ENCODE data around the gene ACBD6.

The ACBD6 gene

DNA sequence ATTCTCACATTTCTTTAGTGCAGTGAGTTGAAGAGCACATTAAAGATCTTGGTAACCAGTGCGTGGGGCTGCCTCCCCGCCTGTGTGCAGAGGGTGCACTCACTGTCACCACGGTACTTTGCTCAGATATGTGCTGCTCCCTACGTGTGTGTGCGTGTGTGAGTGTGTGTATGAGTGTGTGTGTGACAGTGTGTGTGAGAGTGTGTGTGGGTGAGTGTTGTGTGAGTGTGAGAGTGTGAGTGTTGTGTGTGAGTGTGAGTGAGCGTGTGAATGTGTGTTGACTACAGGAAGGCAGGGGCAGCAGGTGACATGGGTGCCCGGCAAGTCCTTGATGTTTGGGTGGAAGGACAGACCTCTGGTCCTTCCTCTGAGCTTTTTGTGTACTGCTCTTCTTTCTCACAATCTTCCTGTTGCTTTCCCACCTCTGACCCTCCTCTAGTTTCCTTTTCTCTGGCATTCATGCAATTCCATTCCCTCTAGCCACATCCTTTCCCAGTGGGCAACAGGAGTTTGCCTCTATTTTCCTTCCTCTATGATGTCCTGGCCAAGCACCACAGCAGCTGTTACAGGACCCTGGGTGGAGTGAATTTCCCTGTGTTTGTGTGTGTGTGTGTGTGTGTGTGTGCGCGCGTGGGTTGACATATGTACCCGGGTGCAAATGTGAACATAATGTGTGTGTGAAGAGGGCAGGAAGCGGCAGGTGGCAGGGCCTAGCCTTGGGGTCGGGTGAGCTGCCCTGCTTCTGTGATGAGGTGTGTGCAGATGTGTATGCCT, 252.5 kb downstream of the ACBD6 start:
- Histone ChIP-seq H3K36me3 (ENCODE audit: insufficient read depth, low read length) (no peaks in the 10 kb centered on the region), H3K4me1 (ENCODE audit: insufficient read depth, low read length) (no peaks in the 10 kb centered on the region), H3K4me3 (ENCODE audit: low read length) (no peak overlapping the region), H2AFZ (ENCODE audit: low read depth, low read length) (no peak overlapping the region), H3K27me3 (ENCODE audit: insufficient read depth, low read length) (peaks cover 13% of the 10 kb centered on the region), H3K9me3 (ENCODE audit: low read length) (no peaks in the 10 kb centered on the region)

DNA sequence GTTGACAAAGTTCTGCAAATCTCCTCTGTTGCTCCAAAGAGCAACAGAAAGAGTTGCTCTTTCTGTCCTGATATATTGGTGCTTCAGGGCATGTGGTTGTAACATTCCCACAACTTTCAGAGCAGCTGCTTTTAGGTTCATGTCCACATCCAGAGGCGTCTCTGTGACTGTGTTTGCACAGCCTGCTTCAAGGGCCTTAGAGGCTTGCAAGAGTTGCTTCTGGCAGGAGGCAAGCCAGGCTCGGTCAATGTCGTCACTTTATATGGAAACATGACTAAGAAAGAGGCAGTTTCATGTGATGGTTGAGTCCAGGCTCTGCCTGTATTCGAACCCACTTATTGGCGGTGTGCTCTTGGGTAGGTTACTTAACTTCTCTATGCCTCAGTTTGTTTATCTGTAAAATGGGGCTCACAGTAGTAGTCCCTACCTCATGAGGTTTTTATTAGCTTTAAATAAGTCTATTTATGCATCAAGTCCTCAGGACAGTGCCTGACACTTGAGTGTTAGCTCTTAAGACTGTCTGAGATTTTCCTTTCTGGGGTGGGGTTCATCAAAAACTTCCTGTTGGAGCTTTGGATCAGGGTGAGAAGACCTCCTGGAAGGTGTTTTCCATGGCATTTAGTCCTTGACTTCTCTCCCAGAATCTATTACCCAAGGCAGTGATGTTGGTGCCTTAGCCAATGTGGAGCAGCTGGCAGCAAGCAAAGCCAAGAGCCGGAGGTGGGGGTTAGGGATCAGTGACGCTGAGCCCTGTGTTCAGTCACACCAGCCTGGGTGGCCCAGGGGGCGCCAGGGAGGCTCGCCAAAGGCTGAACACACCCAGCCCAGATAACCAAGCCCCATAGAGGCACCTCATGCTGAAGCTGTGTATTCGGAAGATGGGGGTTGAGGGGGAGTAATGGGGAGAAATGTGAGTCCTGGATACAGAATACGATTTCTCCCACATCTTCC, 253.4 kb downstream of the ACBD6 start:
- Histone ChIP-seq H3K4me1 (ENCODE audit: insufficient read depth, low read length) (no peaks in the 10 kb centered on the region), H2AFZ (ENCODE audit: low read depth, low read length) (no peak overlapping the region), H3K4me3 (ENCODE audit: low read length) (no peak overlapping the region), H3K9me3 (ENCODE audit: low read length) (no peaks in the 10 kb centered on the region), H3K36me3 (ENCODE audit: insufficient read depth, low read length) (no peaks in the 10 kb centered on the region), H3K27me3 (ENCODE audit: insufficient read depth, low read length) (peaks cover 13% of the 10 kb centered on the region)

DNA sequence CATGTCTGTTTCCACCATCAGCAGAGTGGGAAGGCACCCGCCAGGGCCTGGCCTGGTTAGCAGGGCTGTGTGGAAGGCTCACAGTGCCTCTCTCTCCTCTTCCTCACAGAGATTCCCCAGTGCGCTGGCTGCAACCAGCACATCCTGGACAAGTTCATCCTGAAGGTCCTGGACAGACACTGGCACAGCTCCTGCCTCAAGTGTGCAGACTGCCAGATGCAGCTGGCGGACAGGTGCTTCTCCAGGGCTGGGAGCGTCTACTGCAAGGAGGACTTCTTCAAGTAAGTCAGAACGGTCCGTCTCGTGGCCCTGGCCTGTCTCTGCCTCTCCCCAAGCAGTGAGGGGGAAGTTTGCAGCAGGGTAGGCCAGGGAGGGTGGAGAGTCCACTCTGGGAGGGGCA, 254.2 kb downstream of the ACBD6 start:
- Histone ChIP-seq H3K4me3 (ENCODE audit: low read length) (no peak overlapping the region), H2AFZ (ENCODE audit: low read depth, low read length) (no peak overlapping the region), H3K9me3 (ENCODE audit: low read length) (no peaks in the 10 kb centered on the region), H3K36me3 (ENCODE audit: insufficient read depth, low read length) (no peaks in the 10 kb centered on the region), H3K27me3 (ENCODE audit: insufficient read depth, low read length) (peaks cover 18% of the 10 kb centered on the region), H3K4me1 (ENCODE audit: insufficient read depth, low read length) (no peaks in the 10 kb centered on the region)

DNA sequence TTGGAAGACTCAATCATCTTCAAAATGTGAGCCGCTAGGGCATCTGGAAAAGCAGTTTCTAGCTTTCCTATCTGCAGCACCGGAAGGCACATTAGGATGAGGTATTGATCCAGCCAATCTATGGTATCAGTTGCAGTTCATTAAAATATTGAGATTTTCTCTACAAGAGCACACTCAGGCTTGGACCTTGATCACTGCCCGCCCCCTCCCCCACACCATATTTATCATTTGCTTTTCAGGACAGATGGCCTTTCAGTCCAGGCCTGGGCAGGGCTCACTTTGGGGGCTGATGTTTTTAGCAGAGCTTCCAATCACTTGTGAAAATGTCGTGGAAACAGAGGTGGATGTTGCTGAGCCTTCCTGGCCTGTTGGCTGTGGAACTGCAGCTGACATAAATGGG, 254.8 kb downstream of the ACBD6 start:
- H3K4me1 ChIP-seq (ENCODE audit: insufficient read depth, low read length), result no peaks in the 10 kb centered on the region
- no peak overlapping the region for H3K4me3 ChIP-seq (ENCODE audit: low read length)
- peaks cover 21% of the 10 kb centered on the region for H3K27me3 ChIP-seq (ENCODE audit: insufficient read depth, low read length)
- no peaks in the 10 kb centered on the region for H3K36me3 ChIP-seq (ENCODE audit: insufficient read depth, low read length)
- H2AFZ ChIP-seq (ENCODE audit: low read depth, low read length), result no peak overlapping the region
- no peaks in the 10 kb centered on the region for H3K9me3 ChIP-seq (ENCODE audit: low read length)

DNA sequence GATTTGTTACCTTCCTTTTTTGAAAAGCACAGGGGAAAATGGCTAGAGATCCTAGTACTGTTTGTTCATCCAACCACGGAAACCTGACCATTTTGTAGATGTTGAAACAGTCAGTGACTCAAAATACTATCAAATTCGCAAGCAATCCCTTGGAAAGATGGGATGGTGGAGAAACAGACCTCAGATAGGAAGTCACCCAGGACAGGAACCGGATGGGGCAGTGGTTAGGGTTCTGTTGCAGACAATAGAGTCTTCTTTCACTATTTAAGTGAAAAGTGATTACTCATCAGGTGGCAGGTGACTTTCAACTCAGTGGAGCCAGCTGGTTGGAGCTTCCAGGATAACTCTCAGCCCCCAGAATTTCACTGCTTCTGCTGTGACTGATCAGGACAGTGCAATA, 255.3 kb downstream of the ACBD6 start:
- H3K9me3 ChIP-seq (ENCODE audit: low read length), result no peaks in the 10 kb centered on the region
- no peaks in the 10 kb centered on the region for H3K4me1 ChIP-seq (ENCODE audit: insufficient read depth, low read length)
- H3K4me3 ChIP-seq (ENCODE audit: low read length), result no peak overlapping the region
- no peaks in the 10 kb centered on the region for H3K36me3 ChIP-seq (ENCODE audit: insufficient read depth, low read length)
- H2AFZ ChIP-seq (ENCODE audit: low read depth, low read length), result no peak overlapping the region
- H3K27me3 ChIP-seq (ENCODE audit: insufficient read depth, low read length), result peaks cover 26% of the 10 kb centered on the region

DNA sequence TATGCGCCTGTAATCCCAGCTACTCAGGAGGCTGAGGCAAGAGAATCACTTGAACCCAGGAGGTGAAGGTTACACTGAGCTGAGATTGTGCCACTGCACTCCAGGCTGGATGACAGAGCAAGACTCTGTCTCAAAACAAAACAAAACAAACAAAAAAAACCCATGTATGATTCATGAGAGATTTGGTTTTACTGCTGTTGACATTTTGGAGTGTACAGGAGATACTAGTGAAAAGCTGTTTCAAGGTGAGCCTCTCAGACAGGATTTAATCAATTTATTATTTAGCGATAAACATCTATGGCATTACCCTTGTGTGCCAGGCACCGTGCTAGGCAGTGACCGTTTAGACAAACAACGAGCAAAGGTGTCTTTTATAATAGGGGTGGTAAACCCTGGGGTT, 255.8 kb downstream of the ACBD6 start:
- no peak overlapping the region for H2AFZ ChIP-seq (ENCODE audit: low read depth, low read length)
- H3K27me3 ChIP-seq (ENCODE audit: insufficient read depth, low read length), result peaks cover 29% of the 10 kb centered on the region
- H3K36me3 ChIP-seq (ENCODE audit: insufficient read depth, low read length), result no peaks in the 10 kb centered on the region
- H3K4me3 ChIP-seq (ENCODE audit: low read length), result no peak overlapping the region
- no peaks in the 10 kb centered on the region for H3K4me1 ChIP-seq (ENCODE audit: insufficient read depth, low read length)
- H3K9me3 ChIP-seq (ENCODE audit: low read length), result no peaks in the 10 kb centered on the region

DNA sequence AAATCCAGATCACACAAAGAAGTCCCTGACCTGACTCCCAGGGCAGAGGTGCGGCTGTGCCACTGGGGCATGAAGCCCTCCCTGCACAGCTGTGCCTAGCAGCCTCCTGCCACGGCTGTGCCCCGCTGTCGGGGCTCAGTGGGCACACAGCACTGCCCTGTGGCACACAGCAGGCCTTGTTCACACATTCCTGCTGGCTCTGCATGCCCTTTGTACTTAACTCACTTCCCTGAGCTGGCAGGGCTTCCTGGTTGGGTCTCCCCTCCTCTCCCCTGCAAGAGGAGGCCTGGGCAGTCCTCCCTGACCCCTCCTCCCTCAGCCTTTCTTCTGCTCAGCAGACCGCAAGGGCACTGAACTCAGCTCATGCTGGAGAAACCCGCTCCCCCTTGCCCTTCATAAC, 257.5 kb downstream of the ACBD6 start:
- no peaks in the 10 kb centered on the region for H3K36me3 ChIP-seq (ENCODE audit: insufficient read depth, low read length)
- H3K4me1 ChIP-seq (ENCODE audit: insufficient read depth, low read length), result no peaks in the 10 kb centered on the region
- no peak overlapping the region for H2AFZ ChIP-seq (ENCODE audit: low read depth, low read length)
- H3K27me3 ChIP-seq (ENCODE audit: insufficient read depth, low read length), result peaks cover 46% of the 10 kb centered on the region
- no peak overlapping the region for H3K4me3 ChIP-seq (ENCODE audit: low read length)
- H3K9me3 ChIP-seq (ENCODE audit: low read length), result no peaks in the 10 kb centered on the region

DNA sequence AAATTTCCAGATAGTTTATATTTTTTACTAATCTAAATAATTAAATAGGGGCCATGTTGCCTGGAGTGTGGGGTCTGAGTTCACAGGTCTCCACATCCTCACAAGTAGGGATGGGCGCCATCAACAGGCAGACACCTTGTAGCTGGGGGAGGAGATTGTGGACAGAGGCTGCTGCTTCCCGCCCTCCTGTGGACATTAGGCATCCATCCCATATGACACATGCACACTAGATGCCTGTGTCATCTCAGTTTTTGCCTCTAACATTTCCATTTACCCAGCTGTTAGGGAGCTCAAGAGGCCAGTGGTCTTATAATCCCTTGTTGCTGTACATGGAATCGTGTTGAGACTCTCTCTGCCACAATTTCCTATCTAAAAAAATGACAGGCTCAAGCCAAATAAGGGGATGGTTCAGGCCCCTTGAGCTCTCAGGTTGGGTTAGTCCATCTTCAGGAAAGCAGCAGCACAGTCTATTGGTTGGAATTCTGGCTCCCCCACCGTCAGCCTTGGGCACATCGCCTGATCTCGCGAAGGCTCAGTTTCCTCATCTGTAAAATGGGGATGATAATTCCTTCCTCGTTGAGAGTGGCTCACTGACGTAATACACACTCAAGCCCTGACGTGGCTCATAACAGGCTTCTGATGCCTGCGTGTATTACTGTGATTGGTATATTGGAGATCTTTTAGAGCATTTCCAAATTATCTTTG, 258.7 kb downstream of the ACBD6 start:
- H3K9me3 ChIP-seq (ENCODE audit: low read length), result no peaks in the 10 kb centered on the region
- no peak overlapping the region for H2AFZ ChIP-seq (ENCODE audit: low read depth, low read length)
- peaks cover 56% of the 10 kb centered on the region for H3K27me3 ChIP-seq (ENCODE audit: insufficient read depth, low read length)
- no peaks in the 10 kb centered on the region for H3K36me3 ChIP-seq (ENCODE audit: insufficient read depth, low read length)
- H3K4me3 ChIP-seq (ENCODE audit: low read length), result no peak overlapping the region
- H3K4me1 ChIP-seq (ENCODE audit: insufficient read depth, low read length), result no peaks in the 10 kb centered on the region

DNA sequence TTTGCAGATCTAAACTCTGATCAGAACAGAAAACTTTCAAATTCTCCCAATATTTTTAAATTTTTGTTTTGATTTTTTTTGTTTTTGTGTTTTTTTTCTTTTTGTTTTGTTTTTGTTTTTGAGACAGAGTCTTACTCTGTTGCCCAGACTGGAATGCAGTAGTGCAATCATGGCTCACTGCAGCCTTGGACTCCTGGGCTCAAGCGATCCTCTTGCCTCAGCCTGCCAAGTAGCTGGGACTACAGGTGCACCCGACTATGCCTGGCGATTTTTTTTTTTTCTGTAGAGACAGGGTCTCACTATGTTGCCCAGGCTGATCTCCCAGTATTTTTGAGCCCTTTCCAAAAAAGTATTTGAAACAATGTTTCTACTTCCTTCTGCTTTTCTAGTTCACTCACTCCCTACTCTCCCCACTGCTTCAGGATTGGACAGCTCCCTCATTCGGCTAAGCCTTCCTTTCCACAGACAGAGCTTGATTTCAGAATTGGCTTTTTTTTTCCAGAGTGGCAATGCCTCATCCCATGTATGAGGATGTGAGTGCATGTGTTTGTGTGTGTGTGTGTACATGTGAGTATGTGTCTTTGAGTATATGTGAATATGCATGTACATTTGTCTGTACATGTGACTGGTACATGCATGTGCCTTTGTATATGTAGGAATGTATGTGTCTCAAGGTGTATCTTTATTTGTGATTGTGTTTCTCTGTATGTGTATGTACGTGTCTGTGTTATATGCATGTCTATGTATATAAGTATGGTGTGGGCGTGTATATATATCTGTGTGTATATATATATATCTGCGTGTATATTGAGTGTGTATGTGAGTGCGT, 260.4 kb downstream of the ACBD6 start:
- Histone ChIP-seq H3K4me1 (ENCODE audit: insufficient read depth, low read length) (no peaks in the 10 kb centered on the region), H3K4me3 (ENCODE audit: low read length) (no peak overlapping the region), H3K27me3 (ENCODE audit: insufficient read depth, low read length) (peaks cover 62% of the 10 kb centered on the region), H2AFZ (ENCODE audit: low read depth, low read length) (no peak overlapping the region), H3K36me3 (ENCODE audit: insufficient read depth, low read length) (no peaks in the 10 kb centered on the region), H3K9me3 (ENCODE audit: low read length) (no peaks in the 10 kb centered on the region)

DNA sequence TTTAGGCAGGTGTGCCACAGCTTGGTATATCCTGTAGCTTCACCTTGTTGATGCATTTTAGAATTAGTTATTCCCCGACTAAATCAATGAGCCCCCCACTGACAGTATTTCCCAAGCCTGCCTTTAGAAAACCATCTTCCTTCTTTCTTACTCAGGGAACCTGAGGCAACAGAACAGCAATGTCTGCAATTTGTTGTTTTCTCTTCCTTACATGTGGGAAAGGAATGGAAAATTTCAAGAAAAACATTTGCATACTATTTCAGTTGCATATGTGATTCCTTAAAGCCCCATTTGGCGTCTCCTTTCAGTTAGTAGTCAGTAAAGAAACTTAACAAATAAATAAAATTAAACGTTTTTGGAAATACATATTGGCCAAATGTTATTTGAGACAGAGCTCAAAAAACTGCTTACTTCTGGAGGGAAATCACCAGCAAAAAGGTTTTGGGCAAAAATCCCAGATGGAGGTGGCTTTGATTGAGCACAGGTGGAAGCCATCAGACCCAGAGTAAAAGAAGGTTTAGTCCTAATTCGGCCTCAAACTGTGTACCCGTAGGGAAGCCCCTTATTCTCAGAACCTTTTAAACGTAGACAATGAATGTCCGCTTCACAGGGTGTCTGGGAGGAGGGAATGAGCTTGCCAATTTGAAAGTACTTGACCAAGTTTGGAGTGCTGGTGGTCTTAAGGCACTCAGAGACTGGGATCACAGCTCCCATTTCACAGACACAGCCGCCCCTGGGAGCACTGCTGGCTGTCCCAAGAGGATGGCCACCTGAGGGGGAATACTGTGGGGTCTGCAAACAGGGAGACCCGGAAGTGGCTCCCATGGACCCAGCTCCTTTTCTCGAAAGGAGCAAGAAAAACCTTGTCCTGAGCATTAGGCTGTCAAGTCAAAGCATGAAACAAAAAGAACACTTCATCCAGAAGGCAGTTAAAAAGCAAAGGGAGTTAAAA, 263.0 kb downstream of the ACBD6 start:
- Histone ChIP-seq H3K36me3 (ENCODE audit: insufficient read depth, low read length) (no peaks in the 10 kb centered on the region), H3K9me3 (ENCODE audit: low read length) (no peaks in the 10 kb centered on the region), H2AFZ (ENCODE audit: low read depth, low read length) (no peak overlapping the region), H3K4me3 (ENCODE audit: low read length) (no peak overlapping the region), H3K4me1 (ENCODE audit: insufficient read depth, low read length) (peaks cover 7% of the 10 kb centered on the region), H3K27me3 (ENCODE audit: insufficient read depth, low read length) (peaks cover 87% of the 10 kb centered on the region)

DNA sequence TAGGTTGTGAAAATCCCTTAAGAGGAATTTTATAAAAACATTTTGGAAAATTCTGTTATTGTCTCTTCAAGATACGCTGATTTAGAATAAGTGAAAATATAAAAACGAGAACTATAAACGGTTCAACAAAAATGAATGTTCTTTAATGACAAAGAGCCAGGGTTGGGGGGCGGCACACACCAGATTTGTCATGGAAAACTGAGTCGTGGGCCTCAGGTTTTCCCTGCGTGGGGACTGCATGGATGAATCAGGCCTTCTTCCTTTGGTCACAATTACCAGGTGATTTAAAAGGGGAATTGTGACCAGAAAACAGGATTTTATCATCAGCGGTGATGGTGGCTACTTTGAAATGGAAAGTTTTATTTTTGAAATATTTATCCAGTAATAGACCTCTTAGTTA, 263.7 kb downstream of the ACBD6 start:
- Histone ChIP-seq H3K36me3 (ENCODE audit: insufficient read depth, low read length) (no peaks in the 10 kb centered on the region), H3K9me3 (ENCODE audit: low read length) (no peaks in the 10 kb centered on the region), H3K4me3 (ENCODE audit: low read length) (no peak overlapping the region), H2AFZ (ENCODE audit: low read depth, low read length) (no peak overlapping the region), H3K4me1 (ENCODE audit: insufficient read depth, low read length) (peaks cover 9% of the 10 kb centered on the region), H3K27me3 (ENCODE audit: insufficient read depth, low read length) (peaks cover 91% of the 10 kb centered on the region)
